ENCODE data around the gene MRPS18A.

GRCh38 chr6:43624786-43625288, 62.8 kb downstream of the MRPS18A start:
- no peak for TF ChIP-seq CTCF (conservative IDR thresholded peaks at IDR 0.05 in 1 of 2, IDR thresholded peaks at IDR 0.05 in 1 of 2; ENCODE audit: extremely low read depth in 1 of 2, insufficient read depth in 1 of 2, low read depth in 1 of 2, low read length in 2 of 2)
- no peak for TF ChIP-seq EZH2 (IDR thresholded peaks at IDR 0.05; ENCODE audit: borderline replicate concordance, low read length)
